GM12864 (cell line): ENCODE data around the gene ZNF683.

Source experiments
- DNase-seq: peaks from one replicate; pipeline ENCODE4 v3.0.0-alpha.2; 2011; ENCODE audit warnings: low read depth
- H3K4me3 ChIP-seq: 2 replicates; pipeline ENCODE4 v1.5.1; 2011; ENCODE audit warnings: mild to moderate bottlenecking, low read depth, low read length, control low read depth
- TF ChIP-seq, protein P1 (sequence below): IDR thresholded peaks from 2 replicates; pipeline ENCODE4 v1.5.1; 2011; ENCODE audit warnings: low read depth, mild to moderate bottlenecking, moderate library complexity, low read length, control low read depth, inconsistent platforms; ENCODE audit errors: missing control alignments

The ZNF683 gene

DNA sequence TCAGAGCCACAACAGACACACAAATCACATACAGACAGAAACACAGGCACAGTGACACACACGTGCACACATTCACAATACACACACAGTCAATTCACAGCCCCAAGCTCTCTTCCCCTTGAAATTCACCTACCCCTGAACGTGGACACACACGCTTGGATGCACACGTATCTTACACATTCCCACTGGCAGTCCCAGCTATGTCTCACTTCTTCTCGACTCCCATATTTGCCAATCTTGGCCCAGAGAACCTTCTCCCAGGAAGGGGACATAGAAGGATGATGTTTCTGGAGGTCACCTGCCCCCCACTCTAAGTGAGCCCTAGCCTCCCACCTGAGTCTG is 20.2 kb downstream of the ZNF683 start:
- no peak overlapping the region for H3K4me3 ChIP-seq
- no peak for DNase-seq
- TF ChIP-seq, protein P1, sequence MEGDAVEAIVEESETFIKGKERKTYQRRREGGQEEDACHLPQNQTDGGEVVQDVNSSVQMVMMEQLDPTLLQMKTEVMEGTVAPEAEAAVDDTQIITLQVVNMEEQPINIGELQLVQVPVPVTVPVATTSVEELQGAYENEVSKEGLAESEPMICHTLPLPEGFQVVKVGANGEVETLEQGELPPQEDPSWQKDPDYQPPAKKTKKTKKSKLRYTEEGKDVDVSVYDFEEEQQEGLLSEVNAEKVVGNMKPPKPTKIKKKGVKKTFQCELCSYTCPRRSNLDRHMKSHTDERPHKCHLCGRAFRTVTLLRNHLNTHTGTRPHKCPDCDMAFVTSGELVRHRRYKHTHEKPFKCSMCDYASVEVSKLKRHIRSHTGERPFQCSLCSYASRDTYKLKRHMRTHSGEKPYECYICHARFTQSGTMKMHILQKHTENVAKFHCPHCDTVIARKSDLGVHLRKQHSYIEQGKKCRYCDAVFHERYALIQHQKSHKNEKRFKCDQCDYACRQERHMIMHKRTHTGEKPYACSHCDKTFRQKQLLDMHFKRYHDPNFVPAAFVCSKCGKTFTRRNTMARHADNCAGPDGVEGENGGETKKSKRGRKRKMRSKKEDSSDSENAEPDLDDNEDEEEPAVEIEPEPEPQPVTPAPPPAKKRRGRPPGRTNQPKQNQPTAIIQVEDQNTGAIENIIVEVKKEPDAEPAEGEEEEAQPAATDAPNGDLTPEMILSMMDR = no peak

DNA sequence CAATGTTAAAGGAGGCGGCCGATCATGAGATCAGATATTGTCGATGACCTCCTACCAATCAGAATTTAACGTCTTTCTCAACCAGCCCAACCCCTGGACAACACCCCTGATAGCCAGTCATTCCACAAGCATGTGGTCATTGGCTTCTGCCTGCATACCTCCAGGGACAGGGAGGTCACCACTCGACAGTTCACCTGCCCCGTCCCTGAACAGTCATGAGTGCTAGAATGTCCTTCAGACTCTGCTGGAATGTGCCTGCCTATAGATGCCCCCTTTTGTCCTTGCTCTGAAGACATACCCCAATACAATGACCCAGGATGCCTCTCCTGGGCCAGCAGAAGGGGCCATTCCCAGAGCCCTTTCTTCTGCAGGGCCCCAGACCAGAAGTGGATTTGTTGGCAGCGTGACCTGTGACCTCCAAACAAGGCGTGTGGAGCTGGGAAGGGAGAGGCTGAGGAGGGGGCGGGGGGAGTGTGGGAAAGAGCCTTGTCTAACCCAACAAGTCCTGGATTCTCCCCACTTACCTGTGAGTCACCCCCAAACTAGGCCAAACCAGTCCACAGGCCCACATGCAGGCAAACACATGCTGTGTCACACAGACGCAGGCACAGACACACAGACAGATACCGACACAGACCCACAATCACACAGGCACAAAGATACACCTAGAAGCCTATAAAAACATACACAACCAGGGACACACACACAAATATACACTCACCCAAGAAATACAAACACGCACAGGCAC is 20.8 kb downstream of the ZNF683 start:
- DNase-seq = no peak
- no peak overlapping the region for H3K4me3 ChIP-seq
- TF ChIP-seq, protein P1 = no peak

DNA sequence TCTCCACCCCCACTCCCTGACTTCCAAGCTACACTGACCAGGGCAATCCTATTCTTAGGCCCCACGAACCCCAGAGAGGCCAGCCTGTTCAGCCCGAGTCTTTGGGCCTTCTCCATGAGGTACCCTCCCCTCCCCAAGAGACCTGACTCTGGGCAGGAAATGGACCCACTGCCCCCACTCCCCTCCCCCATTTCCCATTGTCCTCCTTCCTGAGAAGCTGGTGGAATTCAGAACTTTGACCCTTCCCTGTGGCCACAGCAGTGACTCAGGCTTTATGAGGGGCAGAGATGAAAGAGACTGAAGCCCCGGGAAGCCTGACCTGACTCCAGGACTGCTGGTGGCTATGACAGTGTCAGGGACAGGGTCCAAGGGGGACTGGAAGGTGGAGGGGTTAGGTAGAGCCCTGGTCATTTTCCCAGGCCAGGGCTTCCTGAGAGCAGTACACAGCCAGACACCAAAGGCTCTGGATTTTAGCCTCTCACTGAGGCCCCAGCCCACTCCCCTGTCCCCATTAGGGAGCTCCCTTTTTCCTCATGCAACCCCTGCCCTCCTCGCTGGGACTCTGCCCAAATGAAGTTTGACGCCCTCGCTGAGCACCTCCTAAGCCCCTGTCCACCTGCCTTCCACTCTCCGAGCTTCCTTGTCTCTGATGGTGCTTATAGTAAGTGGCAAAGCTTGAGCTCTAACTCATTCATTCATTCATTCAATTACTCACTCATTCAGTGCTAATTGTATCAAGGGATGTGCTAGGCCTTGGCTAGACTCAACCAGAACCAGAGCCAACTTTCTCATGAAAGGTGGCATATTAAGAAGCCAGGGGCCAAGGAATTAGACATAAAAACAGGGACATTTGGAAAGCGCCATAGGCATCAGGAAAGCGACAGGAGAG is 21.6 kb downstream of the ZNF683 start:
- TF ChIP-seq, protein P1 = no peak
- H3K4me3 ChIP-seq = no peak overlapping the region
- no peak for DNase-seq

DNA sequence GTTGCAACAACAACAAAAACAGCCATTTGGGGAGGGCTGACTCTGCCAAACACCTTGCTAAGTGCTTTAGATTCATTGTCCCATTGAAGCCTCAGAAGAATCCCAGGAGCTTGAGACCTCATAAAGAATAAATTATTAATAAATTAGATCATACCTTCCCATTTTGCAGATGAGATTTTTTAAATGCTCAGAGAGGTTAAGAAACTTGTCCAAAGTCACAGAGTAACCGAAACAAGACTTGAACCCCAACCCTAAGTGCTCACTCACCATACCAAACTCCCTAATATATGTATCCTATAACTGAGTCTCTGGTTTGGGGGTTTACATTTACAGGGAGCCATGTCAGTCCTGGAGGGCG is 22.2 kb downstream of the ZNF683 start:
- no peak overlapping the region for H3K4me3 ChIP-seq
- TF ChIP-seq, protein P1 = no peak
- DNase-seq = no peak

DNA sequence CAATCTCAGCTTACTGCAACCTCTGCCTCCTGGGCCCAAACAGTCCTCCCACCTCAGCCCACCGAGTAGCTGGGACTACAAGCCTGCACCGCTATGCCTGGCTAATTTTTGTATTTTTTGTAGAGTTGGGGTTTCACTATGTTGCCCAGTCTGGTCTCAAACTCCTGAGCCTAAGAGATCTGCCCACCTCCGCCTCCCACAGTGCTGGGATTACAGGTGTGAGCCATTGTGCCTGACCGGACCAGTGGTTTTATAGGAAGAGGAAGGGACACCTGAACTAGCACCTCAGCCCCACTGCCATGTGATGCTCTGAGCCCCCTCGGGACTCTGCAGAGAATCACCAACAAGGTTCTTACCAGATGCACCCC is 22.7 kb downstream of the ZNF683 start:
- DNase-seq = no peak
- TF ChIP-seq, protein P1 = no peak
- no peak overlapping the region for H3K4me3 ChIP-seq

DNA sequence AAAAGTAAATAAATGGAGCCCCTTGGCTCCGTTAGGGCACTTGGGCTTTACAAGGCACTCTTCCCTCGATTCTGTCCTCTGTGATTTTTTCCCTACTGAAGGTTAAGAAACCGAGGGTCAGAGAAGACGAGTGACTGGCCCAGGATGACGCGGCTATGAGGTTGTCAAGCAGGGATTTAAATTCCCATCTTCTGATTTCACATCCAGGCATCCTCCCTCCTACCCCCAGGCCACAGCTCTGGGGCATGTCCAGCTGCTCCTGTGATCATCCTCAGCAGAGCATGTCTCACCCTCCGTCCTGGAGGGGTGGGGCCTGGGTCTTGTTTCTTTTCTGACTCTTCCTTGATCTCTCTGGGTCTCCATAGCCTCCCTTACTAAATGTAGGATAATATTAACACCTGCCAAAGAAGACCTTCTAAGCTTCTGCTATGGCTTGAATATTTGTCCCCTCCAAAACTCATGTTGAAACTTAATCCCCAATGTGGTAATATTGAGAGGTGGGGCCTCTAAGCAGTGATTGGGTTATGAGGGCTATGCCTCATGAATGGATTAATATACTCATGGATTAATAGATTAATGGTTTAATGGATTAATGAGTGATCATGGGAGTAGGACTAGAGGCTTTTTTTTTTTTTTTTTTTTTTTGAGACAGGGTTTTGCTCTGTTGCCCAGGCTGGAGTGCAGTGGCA is 23.2 kb downstream of the ZNF683 start:
- H3K4me3 ChIP-seq = no peak overlapping the region
- TF ChIP-seq, protein P1 = no peak
- DNase-seq = no peak
